ENCODE data around the gene RNF133. TPM values are rescaled to one million over a fixed set of nuclear protein-coding genes. Genes with fewer than 3 reads are reported as not detected.

The RNF133 gene
- total RNA-seq, result 0.16 to 0.25 TPM in 2 of 3 replicates, not detected in the other

- Mint-ChIP-seq H3K27me3 (ENCODE audit: low read depth) (no peaks in the 10 kb centered on the region), H3K9me3 (no peaks in the 10 kb centered on the region), H3K4me1 (no peaks in the 10 kb centered on the region), H3K4me3 (no peak within 1 kb of the TSS), H3K27ac (no peak within 1 kb of the TSS), H3K36me3 (no peaks in the 10 kb centered on the region)
- TF ChIP-seq CTCF (IDR thresholded peaks at IDR 0.05; ENCODE audit: unreplicated experiment), result no peak
- no peak for DNase-seq (ENCODE audit: low spot score in 2 of 2, unreplicated experiment in 2 of 2)
These were observed at the start of gene RNF133 for GRCh38 chr7:122699017-122699416. Gene RNF133 (minus strand): TSS chr7:122699117. CDS start chr7:122698918, 199 bp downstream.

GRCh38 chr7:122748195-122748594, 49.3 kb upstream of the RNF133 start:
- H3K27ac Mint-ChIP-seq, result no peak overlapping the region
- H3K36me3 Mint-ChIP-seq, result no peaks in the 10 kb centered on the region
- no peaks in the 10 kb centered on the region for H3K27me3 Mint-ChIP-seq (ENCODE audit: low read depth)
- no peak overlapping the region for H3K4me3 Mint-ChIP-seq
- no peak for DNase-seq (ENCODE audit: low spot score in 2 of 2, unreplicated experiment in 2 of 2)
- H3K4me1 Mint-ChIP-seq, result peaks cover 4% of the 10 kb centered on the region
- H3K9me3 Mint-ChIP-seq, result no peaks in the 10 kb centered on the region
- no peak for TF ChIP-seq CTCF (IDR thresholded peaks at IDR 0.05; ENCODE audit: unreplicated experiment)

- Mint-ChIP-seq H3K27me3 (ENCODE audit: low read depth) (no peaks in the 10 kb centered on the region), H3K9me3 (no peaks in the 10 kb centered on the region), H3K27ac (no peak overlapping the region), H3K4me1 (no peaks in the 10 kb centered on the region), H3K36me3 (no peaks in the 10 kb centered on the region), H3K4me3 (no peak overlapping the region)
- no peak for TF ChIP-seq CTCF (IDR thresholded peaks at IDR 0.05; ENCODE audit: unreplicated experiment)
- DNase-seq (ENCODE audit: low spot score in 2 of 2, unreplicated experiment in 2 of 2), result no peak
These were observed 48.0 kb upstream of the RNF133 start for GRCh38 chr7:122746948-122747347.

- Mint-ChIP-seq H3K27me3 (ENCODE audit: low read depth) (no peaks in the 10 kb centered on the region), H3K4me3 (no peak overlapping the region), H3K4me1 (peaks cover 4% of the 10 kb centered on the region), H3K36me3 (no peaks in the 10 kb centered on the region), H3K9me3 (no peaks in the 10 kb centered on the region), H3K27ac (no peak overlapping the region)
- no peak for TF ChIP-seq CTCF (IDR thresholded peaks at IDR 0.05; ENCODE audit: unreplicated experiment)
- DNase-seq (ENCODE audit: low spot score in 2 of 2, unreplicated experiment in 2 of 2), result no peak
These were observed 44.3 kb upstream of the RNF133 start for GRCh38 chr7:122743211-122743610.

GRCh38 chr7:122738947-122739346, 40.0 kb upstream of the RNF133 start:
- H3K4me1 Mint-ChIP-seq, result peaks cover 4% of the 10 kb centered on the region
- no peak overlapping the region for H3K27ac Mint-ChIP-seq
- H3K4me3 Mint-ChIP-seq, result no peak overlapping the region
- no peaks in the 10 kb centered on the region for H3K9me3 Mint-ChIP-seq
- DNase-seq (ENCODE audit: low spot score in 2 of 2, unreplicated experiment in 2 of 2), result no peak
- TF ChIP-seq CTCF (IDR thresholded peaks at IDR 0.05; ENCODE audit: unreplicated experiment), result no peak
- no peaks in the 10 kb centered on the region for H3K27me3 Mint-ChIP-seq (ENCODE audit: low read depth)
- no peaks in the 10 kb centered on the region for H3K36me3 Mint-ChIP-seq

GRCh38 chr7:122736183-122736582, 37.3 kb upstream of the RNF133 start:
- TF ChIP-seq CTCF (IDR thresholded peaks at IDR 0.05; ENCODE audit: unreplicated experiment), result no peak
- no peak overlapping the region for H3K4me3 Mint-ChIP-seq
- H3K36me3 Mint-ChIP-seq, result no peaks in the 10 kb centered on the region
- DNase-seq (ENCODE audit: low spot score in 2 of 2, unreplicated experiment in 2 of 2), result no peak
- H3K27ac Mint-ChIP-seq, result no peak overlapping the region
- H3K4me1 Mint-ChIP-seq, result peaks cover 4% of the 10 kb centered on the region
- H3K9me3 Mint-ChIP-seq, result no peaks in the 10 kb centered on the region
- no peaks in the 10 kb centered on the region for H3K27me3 Mint-ChIP-seq (ENCODE audit: low read depth)

Data from mesothelial cell of epicardium (in vitro differentiated cells).